GM12864 (cell line): Measurements from ENCODE around the gene INSIG2.

ENCODE experiments used
- DNase-seq: peaks from one replicate; pipeline ENCODE4 v3.0.0-alpha.2; 2011; ENCODE audit warnings: low read depth
- H3K4me3 ChIP-seq: 2 replicates; pipeline ENCODE4 v1.5.1; 2011; ENCODE audit warnings: mild to moderate bottlenecking, low read depth, low read length, control low read depth
- TF ChIP-seq, protein P1 (sequence below): IDR thresholded peaks from 2 replicates; pipeline ENCODE4 v1.5.1; 2011; ENCODE audit warnings: low read depth, mild to moderate bottlenecking, moderate library complexity, low read length, control low read depth, inconsistent platforms; ENCODE audit errors: missing control alignments

Gene INSIG2

GRCh38 chr2:118119761-118120400, 31.6 kb downstream of the INSIG2 start:
- H3K4me3 ChIP-seq, result no peak overlapping the region
- TF ChIP-seq, protein P1, sequence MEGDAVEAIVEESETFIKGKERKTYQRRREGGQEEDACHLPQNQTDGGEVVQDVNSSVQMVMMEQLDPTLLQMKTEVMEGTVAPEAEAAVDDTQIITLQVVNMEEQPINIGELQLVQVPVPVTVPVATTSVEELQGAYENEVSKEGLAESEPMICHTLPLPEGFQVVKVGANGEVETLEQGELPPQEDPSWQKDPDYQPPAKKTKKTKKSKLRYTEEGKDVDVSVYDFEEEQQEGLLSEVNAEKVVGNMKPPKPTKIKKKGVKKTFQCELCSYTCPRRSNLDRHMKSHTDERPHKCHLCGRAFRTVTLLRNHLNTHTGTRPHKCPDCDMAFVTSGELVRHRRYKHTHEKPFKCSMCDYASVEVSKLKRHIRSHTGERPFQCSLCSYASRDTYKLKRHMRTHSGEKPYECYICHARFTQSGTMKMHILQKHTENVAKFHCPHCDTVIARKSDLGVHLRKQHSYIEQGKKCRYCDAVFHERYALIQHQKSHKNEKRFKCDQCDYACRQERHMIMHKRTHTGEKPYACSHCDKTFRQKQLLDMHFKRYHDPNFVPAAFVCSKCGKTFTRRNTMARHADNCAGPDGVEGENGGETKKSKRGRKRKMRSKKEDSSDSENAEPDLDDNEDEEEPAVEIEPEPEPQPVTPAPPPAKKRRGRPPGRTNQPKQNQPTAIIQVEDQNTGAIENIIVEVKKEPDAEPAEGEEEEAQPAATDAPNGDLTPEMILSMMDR, result no peak
- DNase-seq, result no peak

GRCh38 chr2:118120401-118120780, 32.1 kb downstream of the INSIG2 start:
- DNase-seq, result no peak
- H3K4me3 ChIP-seq, result no peak overlapping the region
- TF ChIP-seq, protein P1, result no peak

DNA sequence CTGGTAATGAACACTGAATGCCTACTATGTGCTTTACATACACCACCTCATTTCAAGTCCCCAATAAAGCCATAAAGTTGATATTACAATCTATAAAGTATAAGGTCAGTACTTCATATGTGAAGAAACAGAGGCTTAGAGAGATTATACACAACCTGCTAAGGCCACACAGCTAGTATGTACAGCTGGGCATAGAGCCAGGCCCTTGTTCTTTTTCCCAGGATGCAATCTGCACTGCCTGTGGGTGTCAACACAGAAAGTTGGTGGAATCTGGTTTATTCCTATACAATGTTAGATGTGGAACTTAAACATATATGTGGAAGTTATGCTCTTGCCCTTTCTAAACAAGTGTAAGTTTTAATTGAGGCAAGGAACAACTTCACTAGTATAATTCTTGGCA, 32.8 kb downstream of the INSIG2 start:
- no peak overlapping the region for H3K4me3 ChIP-seq
- TF ChIP-seq, protein P1, result no peak
- no peak for DNase-seq

GRCh38 chr2:118121986-118122524, 33.8 kb downstream of the INSIG2 start:
- H3K4me3 ChIP-seq, result no peak overlapping the region
- DNase-seq, result no peak
- TF ChIP-seq, protein P1, result no peak

DNA sequence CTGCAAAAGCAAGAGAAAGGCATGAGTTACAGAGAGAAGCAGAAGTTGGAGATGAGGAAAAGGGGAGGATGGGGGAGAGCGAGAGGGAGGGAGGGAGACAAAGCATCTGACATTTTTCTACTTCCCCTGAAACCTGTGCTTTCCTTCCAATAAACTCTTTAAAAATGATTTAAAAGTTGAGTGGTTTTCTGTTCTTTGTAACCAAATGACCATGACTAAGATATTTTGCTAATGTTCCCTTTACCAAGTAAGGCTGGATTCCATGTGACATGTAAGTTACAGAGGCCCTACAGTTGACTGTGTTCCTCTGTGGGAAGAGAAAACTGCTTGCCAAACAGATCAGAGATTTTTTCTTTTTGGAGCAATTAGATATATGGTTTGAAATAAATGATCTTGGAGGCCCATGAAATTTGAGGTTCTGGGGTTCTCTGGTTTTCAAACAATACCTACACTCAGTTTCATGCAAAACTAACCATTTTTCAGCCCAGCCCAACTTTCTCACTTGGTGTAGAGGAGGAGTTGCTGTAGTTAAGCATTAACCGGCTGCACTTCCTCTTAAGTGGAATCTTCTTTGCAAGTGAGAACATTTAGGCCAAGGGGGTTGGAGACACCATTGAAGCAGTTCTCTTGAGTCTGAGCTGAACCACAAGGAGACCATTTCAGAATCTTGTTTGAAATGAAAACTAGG, 34.5 kb downstream of the INSIG2 start:
- TF ChIP-seq, protein P1, result no peak
- no peak overlapping the region for H3K4me3 ChIP-seq
- peak; percentile 19 for DNase-seq

DNA sequence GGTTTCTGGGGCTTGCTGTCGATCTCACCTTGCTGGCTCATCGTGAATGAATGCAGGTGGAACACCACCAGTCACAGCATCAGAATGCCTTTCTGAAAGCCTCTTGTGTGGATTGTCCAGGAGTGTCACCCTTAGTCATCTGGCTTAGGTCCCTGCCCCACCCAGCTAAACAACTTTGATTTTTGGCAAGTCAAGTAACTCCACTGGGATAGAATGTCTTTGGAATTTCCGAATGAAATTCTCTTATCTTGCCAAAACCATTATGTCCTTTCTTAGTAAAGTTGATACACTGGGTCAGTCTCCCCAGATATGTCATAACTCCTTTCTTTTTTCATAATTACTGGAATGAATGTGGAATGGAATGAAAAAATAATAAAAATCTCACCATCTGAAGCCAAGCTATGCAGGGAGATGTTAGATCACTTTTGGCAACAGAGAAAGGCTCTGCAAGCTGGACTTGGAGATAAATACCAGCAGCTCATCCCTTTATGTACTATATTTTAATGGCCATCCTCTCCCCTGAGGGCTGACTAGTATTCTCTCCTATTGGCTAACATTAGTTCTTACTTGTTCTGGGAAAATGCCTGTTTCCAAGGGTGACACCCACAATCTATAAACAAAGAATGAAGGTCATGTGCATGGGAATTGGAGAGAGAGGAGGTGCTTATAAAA, 35.4 kb downstream of the INSIG2 start:
- DNase-seq, result no peak
- TF ChIP-seq, protein P1, result no peak
- H3K4me3 ChIP-seq, result no peak overlapping the region
